HL-60 (cell line): ENCODE measurements around the gene PRPF6.

Source experiments
- CTCF ChIP-seq: IDR thresholded peaks from one replicate; pipeline ENCODE4 v1.5.1; 2011; ENCODE audit warnings: low read length, control low read depth, inconsistent platforms; ENCODE audit not compliant: insufficient read depth
- GABPA ChIP-seq: IDR thresholded peaks from 2 replicates; pipeline ENCODE4 v1.6.1; 2012; ENCODE audit warnings: low read depth
- POLR2AphosphoS5 ChIP-seq: IDR thresholded peaks from 2 replicates; pipeline ENCODE4 v1.6.1; 2012; ENCODE audit warnings: low read depth
- REST ChIP-seq: IDR thresholded peaks from 2 replicates; pipeline ENCODE4 v1.6.1; 2012; ENCODE audit warnings: low read depth; ENCODE audit not compliant: insufficient replicate concordance
- SPI1 ChIP-seq: IDR thresholded peaks from 2 replicates; pipeline ENCODE4 v1.6.1; 2012; ENCODE audit warnings: low read depth, mild to moderate bottlenecking, borderline replicate concordance

GRCh38 chr20:64000906-64001305 is 20.0 kb downstream of the PRPF6 start:
- no peak for TF ChIP-seq CTCF
- no peak for TF ChIP-seq POLR2AphosphoS5
- TF ChIP-seq GABPA = no peak
- TF ChIP-seq REST = no peak
- no peak for TF ChIP-seq SPI1
